Measurements from ENCODE around the gene MIOX. TPM values are rescaled to one million over a fixed set of nuclear protein-coding genes. Genes with fewer than 3 reads are reported as not detected.

MIOX gene
- total RNA-seq, 4 donors from 2014 or later, result not detected

- Histone ChIP-seq H3K36me3 (peaks cover 0 to 15% of the 10 kb centered on the region in 2 donors), H3K9me3 (no peaks in the 10 kb centered on the region)
These were observed 11.7 kb downstream of the MIOX start for GRCh38 chr22:50498322-50498890.

GRCh38 chr22:50500452-50500851 lies 13.8 kb downstream of the MIOX start:
- H3K9me3 ChIP-seq, result no peaks in the 10 kb centered on the region
- 67 to 84% methylated on average over 1 to 5 of the region's 12 CpGs for WGBS, 2 donors (ENCODE audit: low coverage in 1 of 2)
- H3K27ac ChIP-seq, result no peak overlapping the region
- no peaks in the 10 kb centered on the region for H3K27me3 ChIP-seq
- ATAC-seq, result no peak
- no peak for TF ChIP-seq CTCF (IDR thresholded peaks at IDR 0.05)
- TF ChIP-seq POLR2AphosphoS5 (IDR thresholded peaks at IDR 0.05), result no peak
- TF ChIP-seq EP300 (IDR thresholded peaks at IDR 0.05), result no peak
- no peak for TF ChIP-seq POLR2A (IDR thresholded peaks at IDR 0.05)
- no peak overlapping the region for H3K4me3 ChIP-seq
- peaks cover 0 to 33% of the 10 kb centered on the region in 2 donors for H3K36me3 ChIP-seq
- peaks cover 0 to 12% (median 0%) of the 10 kb centered on the region in 3 donors for H3K4me1 ChIP-seq

More at GRCh38 chr22:50498322-50498890, 11.7 kb downstream of the MIOX start:
- WGBS, 2 donors (ENCODE audit: low coverage in 1 of 2), result 13 to 16% methylated on average over 5 to 12 of the region's 13 CpGs
- ATAC-seq, result peak; percentile 68
- TF ChIP-seq CTCF (IDR thresholded peaks at IDR 0.05), result peak in 3 of 4 experiments; percentile 41 to 58 (median 49)
- TF ChIP-seq POLR2A (IDR thresholded peaks at IDR 0.05), result no peak
- Histone ChIP-seq H3K27ac (no peak overlapping the region), H3K4me3 (no peak overlapping the region), H3K4me1 (peaks cover 0 to 7% (median 0%) of the 10 kb centered on the region in 3 donors), H3K27me3 (no peaks in the 10 kb centered on the region)

GRCh38 chr22:50502096-50502495 lies 15.4 kb downstream of the MIOX start:
- H3K27me3 ChIP-seq, result no peaks in the 10 kb centered on the region
- TF ChIP-seq CTCF (IDR thresholded peaks at IDR 0.05) (no peak), POLR2A (IDR thresholded peaks at IDR 0.05) (no peak), EP300 (IDR thresholded peaks at IDR 0.05) (no peak), POLR2AphosphoS5 (IDR thresholded peaks at IDR 0.05) (no peak)
- H3K4me3 ChIP-seq, result no peak overlapping the region
- H3K36me3 ChIP-seq, result peaks cover 0 to 42% of the 10 kb centered on the region in 2 donors
- no peak for ATAC-seq
- H3K9me3 ChIP-seq, result no peaks in the 10 kb centered on the region
- WGBS, 2 donors (ENCODE audit: low coverage in 1 of 2), result 73 to 100% methylated on average over 1 to 3 of the region's 6 CpGs
- H3K27ac ChIP-seq, result no peak overlapping the region
- H3K4me1 ChIP-seq, result peaks cover 4 to 28% (median 14%) of the 10 kb centered on the region in 3 donors

- no peak for ATAC-seq
- TF ChIP-seq POLR2A (IDR thresholded peaks at IDR 0.05), result no peak
- no peak for TF ChIP-seq POLR2AphosphoS5 (IDR thresholded peaks at IDR 0.05)
- TF ChIP-seq EP300 (IDR thresholded peaks at IDR 0.05), result no peak
- TF ChIP-seq CTCF (IDR thresholded peaks at IDR 0.05), result no peak
These were observed 16.2 kb downstream of the MIOX start for GRCh38 chr22:50502628-50503474.

More at GRCh38 chr22:50502628-50503474, 16.2 kb downstream of the MIOX start:
- 45 to 100% methylated on average over 1 to 2 of the region's 24 CpGs for WGBS, 2 donors (ENCODE audit: low coverage in 1 of 2)
- no peak overlapping the region for H3K4me3 ChIP-seq
- H3K9me3 ChIP-seq, result no peaks in the 10 kb centered on the region
- H3K36me3 ChIP-seq, result peaks cover 0 to 42% of the 10 kb centered on the region in 2 donors
- peaks cover 4 to 30% (median 14%) of the 10 kb centered on the region in 3 donors for H3K4me1 ChIP-seq
- no peak overlapping the region for H3K27ac ChIP-seq
- H3K27me3 ChIP-seq, result no peaks in the 10 kb centered on the region
